DOHH2 (cell line): ENCODE results near the gene PAOX.

Experiments
- EZH2phosphoT487 ChIP-seq: fragments of 200-600 bp; sonication (generic); IDR thresholded peaks from 2 replicates; pipeline ENCODE4 v1.6.1; 2017; ENCODE audit warnings: borderline replicate concordance, mild to moderate bottlenecking, antibody characterized with exemption, low read length, moderate library complexity, mixed read lengths
- TF ChIP-seq, protein P1 (sequence below): fragments of 200-600 bp; sonication (generic); IDR thresholded peaks from one replicate; pipeline ENCODE4 v1.5.1; 2014; ENCODE audit warnings: antibody characterized with exemption, mild to moderate bottlenecking, low read depth, low read length; ENCODE audit not compliant: poor library complexity, severe bottlenecking

DNA sequence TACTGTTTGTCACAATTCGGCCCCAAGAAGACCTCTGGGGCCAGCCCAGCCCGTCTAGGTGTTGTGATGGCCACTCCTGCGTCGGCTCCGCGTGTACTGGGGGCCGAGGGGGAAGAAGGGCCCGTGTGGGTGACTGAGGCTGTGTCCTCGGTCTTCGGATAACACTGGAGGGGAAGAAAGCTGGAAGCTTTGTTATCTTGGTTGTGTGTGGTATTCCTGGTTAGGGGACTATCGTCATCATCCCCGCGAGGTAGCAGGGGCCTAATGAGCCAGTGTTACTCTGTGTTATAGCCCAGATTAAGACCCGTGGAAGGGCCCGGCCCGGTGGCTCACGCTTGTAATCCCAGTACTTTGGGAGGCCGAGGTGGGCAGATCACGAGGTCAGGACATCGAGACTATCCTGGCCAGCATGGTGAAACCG, 15.7 kb downstream of the PAOX start:
- TF ChIP-seq, protein P1, sequence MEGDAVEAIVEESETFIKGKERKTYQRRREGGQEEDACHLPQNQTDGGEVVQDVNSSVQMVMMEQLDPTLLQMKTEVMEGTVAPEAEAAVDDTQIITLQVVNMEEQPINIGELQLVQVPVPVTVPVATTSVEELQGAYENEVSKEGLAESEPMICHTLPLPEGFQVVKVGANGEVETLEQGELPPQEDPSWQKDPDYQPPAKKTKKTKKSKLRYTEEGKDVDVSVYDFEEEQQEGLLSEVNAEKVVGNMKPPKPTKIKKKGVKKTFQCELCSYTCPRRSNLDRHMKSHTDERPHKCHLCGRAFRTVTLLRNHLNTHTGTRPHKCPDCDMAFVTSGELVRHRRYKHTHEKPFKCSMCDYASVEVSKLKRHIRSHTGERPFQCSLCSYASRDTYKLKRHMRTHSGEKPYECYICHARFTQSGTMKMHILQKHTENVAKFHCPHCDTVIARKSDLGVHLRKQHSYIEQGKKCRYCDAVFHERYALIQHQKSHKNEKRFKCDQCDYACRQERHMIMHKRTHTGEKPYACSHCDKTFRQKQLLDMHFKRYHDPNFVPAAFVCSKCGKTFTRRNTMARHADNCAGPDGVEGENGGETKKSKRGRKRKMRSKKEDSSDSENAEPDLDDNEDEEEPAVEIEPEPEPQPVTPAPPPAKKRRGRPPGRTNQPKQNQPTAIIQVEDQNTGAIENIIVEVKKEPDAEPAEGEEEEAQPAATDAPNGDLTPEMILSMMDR, result no peak
- TF ChIP-seq EZH2phosphoT487, result no peak
